Stomach smooth muscle (tissue), 2 donors: Measurements from ENCODE around the gene LYPLAL1.

Experiments used
- H3K27ac ChIP-seq: one replicate; pipeline ENCODE4 v1.7.0; 2013; ENCODE audit warnings: mild to moderate bottlenecking, low read length, inconsistent platforms
- H3K27me3 ChIP-seq, 2 donors: one replicate each; pipeline ENCODE4 v1.7.0; 2013; ENCODE audit warnings: low read length in 2 of 2; ENCODE audit not compliant: insufficient read depth in 2 of 2, control insufficient read depth in 1 of 2
- H3K36me3 ChIP-seq, 2 donors: one replicate each; pipeline ENCODE4 v1.7.0; 2013; ENCODE audit warnings: low read length in 2 of 2; ENCODE audit not compliant: control insufficient read depth in 2 of 2, insufficient read depth in 2 of 2
- H3K4me1 ChIP-seq: one replicate; pipeline ENCODE4 v1.7.0; 2013; ENCODE audit warnings: low read length; ENCODE audit not compliant: control insufficient read depth, insufficient read depth
- H3K4me3 ChIP-seq, 2 donors: one replicate each; pipeline ENCODE4 v1.7.0; 2013; ENCODE audit warnings: low read length in 2 of 2
- H3K9ac ChIP-seq, 2 donors: one replicate each; pipeline ENCODE4 v1.7.0; 2013; ENCODE audit warnings: low read length in 2 of 2, mild to moderate bottlenecking in 1 of 2
- H3K9me3 ChIP-seq, 2 donors: one replicate each; pipeline ENCODE4 v1.7.0; 2013; ENCODE audit warnings: low read length in 2 of 2; ENCODE audit not compliant: control insufficient read depth in 2 of 2
- donor health status: healthy.
- donor health status: Pancreatic carcinoma.

LYPLAL1 gene

DNA sequence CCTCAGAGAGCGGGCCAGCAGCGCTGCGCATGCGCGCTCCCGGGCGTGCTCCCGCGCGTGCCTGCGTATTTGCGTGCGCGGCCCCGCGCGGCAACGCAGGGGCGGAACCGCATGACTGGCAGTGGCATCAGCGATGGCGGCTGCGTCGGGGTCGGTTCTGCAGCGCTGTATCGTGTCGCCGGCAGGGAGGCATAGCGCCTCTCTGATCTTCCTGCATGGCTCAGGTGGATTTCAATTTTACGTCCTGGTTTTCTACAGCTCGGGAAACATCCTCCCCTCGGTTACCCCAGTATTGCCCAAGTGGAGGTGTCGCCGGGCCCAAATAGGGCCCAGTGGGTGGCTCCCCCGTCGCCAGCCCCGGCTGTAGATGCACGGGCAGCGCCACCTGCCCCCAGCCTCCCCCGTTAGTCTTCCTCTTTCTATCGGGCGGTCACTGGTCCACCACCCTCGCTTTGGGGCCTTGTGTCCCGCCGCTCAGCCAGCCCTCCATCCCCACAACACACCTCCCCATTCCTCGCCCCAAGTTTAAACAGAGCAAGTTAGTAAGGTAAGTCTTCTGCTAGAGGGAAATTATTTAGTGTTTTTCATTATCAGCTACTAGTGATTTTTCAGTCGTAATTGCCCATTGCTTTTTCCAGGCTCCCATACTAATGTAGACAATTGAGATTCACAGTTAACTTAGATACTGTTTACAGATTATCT lies at the start of gene LYPLAL1:
Gene LYPLAL1 (plus strand): TSS at position 121 of the 702 bp plus-strand sequence. CDS start 13 bp downstream, at position 134.
- peaks cover 5% of the 10 kb centered on the region for H3K4me1 ChIP-seq
- peak within 1 kb of the TSS; percentile 76 to 91 for H3K9ac ChIP-seq
- no peaks in the 10 kb centered on the region for H3K36me3 ChIP-seq
- H3K27ac ChIP-seq: peak within 1 kb of the TSS; percentile 69
- no peaks in the 10 kb centered on the region for H3K9me3 ChIP-seq
- peak within 1 kb of the TSS; percentile 87 to 88 for H3K4me3 ChIP-seq
- H3K27me3 ChIP-seq: no peaks in the 10 kb centered on the region

DNA sequence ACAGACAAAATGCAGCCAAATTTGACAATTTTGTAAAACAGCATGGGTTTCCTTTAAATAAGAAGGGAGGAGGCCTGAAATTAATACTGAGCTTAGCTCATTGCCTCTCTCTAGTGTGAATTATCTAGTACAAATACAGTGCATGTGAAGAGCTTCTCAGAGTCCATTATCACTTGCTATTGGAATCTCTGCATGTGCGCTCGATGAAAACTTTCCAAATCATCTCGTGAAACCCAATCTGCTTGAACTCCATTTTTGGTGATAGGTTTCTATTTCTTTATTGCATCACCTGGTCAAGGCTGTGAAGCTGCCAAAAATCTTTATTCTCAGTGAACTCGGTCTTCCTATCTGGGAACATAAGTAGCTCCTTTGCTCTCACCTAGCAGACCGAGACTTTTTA lies 49.5 kb upstream of the LYPLAL1 start:
- no peak overlapping the region for H3K9ac ChIP-seq
- H3K36me3 ChIP-seq: no peaks in the 10 kb centered on the region
- no peaks in the 10 kb centered on the region for H3K4me1 ChIP-seq
- H3K9me3 ChIP-seq: no peaks in the 10 kb centered on the region
- no peak overlapping the region for H3K4me3 ChIP-seq
- no peaks in the 10 kb centered on the region for H3K27me3 ChIP-seq
- H3K27ac ChIP-seq: no peak overlapping the region

DNA sequence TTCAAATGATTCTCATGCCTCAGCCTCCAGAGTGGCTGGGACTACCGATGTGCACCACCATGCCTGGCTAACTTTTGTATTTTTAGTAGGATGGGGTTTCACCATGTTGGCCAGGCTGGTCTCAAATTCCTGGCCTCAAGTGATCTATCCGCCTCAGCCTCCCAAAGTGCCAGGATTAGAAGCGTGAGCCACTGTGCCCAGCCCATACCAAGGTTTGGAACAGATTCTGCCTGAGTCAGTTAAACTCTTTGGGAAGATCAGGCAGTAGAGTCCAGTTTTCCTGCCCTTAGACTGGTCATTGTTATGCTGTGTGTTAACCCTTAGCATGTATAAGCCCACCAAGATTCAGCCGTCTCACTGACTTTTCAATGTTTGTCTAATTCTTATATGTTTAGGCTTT lies 48.3 kb upstream of the LYPLAL1 start:
- no peaks in the 10 kb centered on the region for H3K9me3 ChIP-seq
- no peak overlapping the region for H3K4me3 ChIP-seq
- no peaks in the 10 kb centered on the region for H3K4me1 ChIP-seq

DNA sequence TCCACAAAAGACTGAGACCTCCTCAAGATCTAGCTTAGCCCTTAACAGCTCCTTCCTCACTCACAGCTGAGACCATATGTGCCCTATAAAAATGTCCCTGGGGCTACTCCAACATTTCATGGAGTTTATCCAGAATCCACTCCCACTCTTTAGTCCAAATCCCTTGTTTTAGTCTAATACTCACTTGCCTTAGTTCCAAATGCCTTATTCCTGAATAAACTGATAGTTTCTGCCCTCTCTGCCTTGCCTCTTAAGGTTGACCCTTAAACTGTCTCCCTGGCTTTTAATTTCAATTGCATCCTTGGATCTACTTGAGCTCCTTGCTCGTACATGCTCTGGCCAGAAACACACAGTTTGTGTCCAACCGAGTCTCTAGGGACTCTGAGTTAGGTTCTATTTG lies 47.3 kb upstream of the LYPLAL1 start:
- H3K27me3 ChIP-seq: no peaks in the 10 kb centered on the region
- no peak overlapping the region for H3K9ac ChIP-seq
- H3K36me3 ChIP-seq: no peaks in the 10 kb centered on the region
- no peaks in the 10 kb centered on the region for H3K4me1 ChIP-seq
- no peak overlapping the region for H3K27ac ChIP-seq
- H3K9me3 ChIP-seq: no peaks in the 10 kb centered on the region
- no peak overlapping the region for H3K4me3 ChIP-seq

More for the DNA sequence above, 48.3 kb upstream of the LYPLAL1 start:
- Histone ChIP-seq H3K9ac (no peak overlapping the region), H3K27ac (no peak overlapping the region), H3K36me3 (no peaks in the 10 kb centered on the region), H3K27me3 (no peaks in the 10 kb centered on the region)

DNA sequence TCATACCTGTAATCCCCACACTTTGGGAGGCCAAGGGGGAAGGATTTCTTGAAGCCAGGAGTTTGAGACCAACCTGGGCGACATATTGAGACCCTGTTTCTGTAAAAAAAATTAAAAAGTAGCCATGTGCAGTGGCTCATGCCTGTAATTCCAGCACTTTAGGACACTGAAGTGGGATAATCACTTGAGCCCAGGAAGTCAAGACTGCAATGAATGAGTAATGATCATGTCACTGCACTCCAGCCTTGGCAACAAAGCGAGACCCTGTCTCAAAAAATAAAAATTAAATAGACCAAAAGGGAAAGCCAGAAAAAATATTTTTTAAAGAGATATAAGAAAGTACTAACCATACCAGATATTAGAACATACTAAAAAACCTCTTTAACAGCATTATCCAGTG lies 44.7 kb upstream of the LYPLAL1 start:
- Histone ChIP-seq H3K9ac (no peak overlapping the region), H3K36me3 (no peaks in the 10 kb centered on the region), H3K27me3 (no peaks in the 10 kb centered on the region), H3K9me3 (no peaks in the 10 kb centered on the region), H3K4me3 (no peak overlapping the region), H3K4me1 (no peaks in the 10 kb centered on the region), H3K27ac (no peak overlapping the region)

DNA sequence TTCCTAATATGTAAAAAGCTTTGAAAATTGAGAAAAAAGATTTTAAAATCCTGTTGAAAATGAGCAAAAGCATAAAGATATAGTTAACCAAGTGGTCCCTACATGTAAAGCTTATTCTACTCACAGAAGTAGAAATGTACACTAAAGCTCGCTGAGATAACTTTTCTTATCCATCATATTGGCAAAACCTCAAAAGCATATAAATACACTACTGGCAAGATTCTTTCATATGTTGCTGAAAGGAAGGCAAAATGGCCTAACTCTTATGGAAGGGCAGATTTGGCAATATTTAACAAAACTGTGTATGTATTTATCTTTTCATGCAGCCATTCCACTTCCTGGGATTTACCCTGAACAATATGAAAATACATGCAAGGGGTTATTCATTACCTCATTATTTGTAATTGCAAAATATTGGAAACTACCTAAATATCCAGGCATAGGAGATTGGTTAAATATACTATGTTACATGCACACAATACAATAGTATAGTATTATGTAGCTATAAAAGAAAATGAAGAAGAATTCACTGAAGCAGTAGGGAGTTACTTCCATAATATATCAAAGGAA lies 43.2 kb upstream of the LYPLAL1 start:
- H3K9me3 ChIP-seq: no peaks in the 10 kb centered on the region
- no peak overlapping the region for H3K9ac ChIP-seq
- H3K27ac ChIP-seq: no peak overlapping the region
- no peaks in the 10 kb centered on the region for H3K36me3 ChIP-seq
- no peak overlapping the region for H3K4me3 ChIP-seq
- H3K27me3 ChIP-seq: no peaks in the 10 kb centered on the region
- H3K4me1 ChIP-seq: no peaks in the 10 kb centered on the region

DNA sequence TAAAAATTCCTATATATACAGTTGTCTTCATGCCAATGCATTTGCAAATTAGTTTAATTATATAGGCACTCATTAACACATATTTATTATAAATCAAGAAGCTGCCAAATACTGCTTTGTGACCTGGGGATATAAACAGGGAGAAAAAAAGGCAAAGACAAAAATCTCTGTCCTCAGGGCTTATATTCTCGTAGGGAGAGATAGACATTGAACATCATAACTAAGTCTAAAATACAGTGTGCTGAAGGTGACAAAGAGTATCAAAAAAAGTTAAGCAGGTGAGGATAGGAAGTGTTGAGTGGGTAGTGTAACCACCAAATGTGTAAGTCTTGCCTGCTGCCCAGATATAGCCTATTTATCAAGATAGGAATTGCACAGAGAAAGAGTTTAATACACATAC lies 40.7 kb upstream of the LYPLAL1 start:
- no peaks in the 10 kb centered on the region for H3K36me3 ChIP-seq
- H3K27me3 ChIP-seq: no peaks in the 10 kb centered on the region
- H3K9ac ChIP-seq: no peak overlapping the region
- no peaks in the 10 kb centered on the region for H3K4me1 ChIP-seq
- no peaks in the 10 kb centered on the region for H3K9me3 ChIP-seq
- no peak overlapping the region for H3K4me3 ChIP-seq
- no peak overlapping the region for H3K27ac ChIP-seq

DNA sequence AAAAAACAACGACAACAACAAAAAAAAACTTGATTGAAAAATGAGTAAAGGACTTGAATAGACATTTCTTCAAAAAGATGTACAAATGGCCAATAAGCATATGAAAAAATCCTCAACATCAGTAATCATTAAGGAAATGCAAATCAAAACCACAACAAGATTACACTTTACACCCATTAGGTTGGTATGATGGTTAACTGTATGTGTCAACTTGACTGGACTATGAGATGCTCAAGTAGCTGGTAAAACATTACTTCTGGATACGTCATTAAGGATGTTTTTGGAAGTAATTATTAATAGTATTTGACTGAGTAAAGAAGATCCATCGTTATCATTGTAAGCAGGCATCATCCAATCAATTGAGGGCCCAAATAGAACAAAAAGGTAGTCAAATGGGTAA lies 34.9 kb upstream of the LYPLAL1 start:
- Histone ChIP-seq H3K9me3 (no peaks in the 10 kb centered on the region), H3K27me3 (no peaks in the 10 kb centered on the region), H3K9ac (no peak overlapping the region), H3K36me3 (no peaks in the 10 kb centered on the region), H3K27ac (no peak overlapping the region), H3K4me1 (no peaks in the 10 kb centered on the region), H3K4me3 (no peak overlapping the region)

DNA sequence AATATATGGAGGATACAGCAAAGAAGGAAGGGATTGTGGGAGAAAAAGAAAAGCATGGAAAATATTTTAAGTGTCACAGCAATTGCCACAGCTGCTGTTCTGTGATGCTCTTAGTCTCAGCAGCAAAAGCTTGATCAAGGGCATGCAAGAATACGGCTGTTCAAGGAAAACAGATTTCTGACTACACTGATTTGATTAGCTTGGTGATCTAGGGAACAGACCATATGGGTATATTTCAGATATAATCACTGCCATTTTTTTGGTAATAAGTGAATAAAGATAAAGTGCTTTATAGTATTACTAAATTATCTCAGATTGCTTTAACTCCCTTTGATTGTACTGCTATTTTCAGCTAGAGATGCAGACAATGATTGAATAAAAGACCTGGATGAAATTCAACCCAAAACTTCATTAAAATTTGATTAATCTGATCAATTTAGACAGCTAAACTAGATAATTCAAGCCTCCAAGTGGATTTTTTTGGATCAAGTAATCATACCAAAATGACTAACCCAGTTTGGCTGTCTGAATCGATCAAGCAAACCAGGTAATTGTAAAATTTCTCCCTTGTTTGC lies 33.3 kb upstream of the LYPLAL1 start:
- Histone ChIP-seq H3K36me3 (no peaks in the 10 kb centered on the region), H3K27ac (no peak overlapping the region), H3K9me3 (no peaks in the 10 kb centered on the region), H3K9ac (no peak overlapping the region), H3K4me3 (no peak overlapping the region), H3K4me1 (no peaks in the 10 kb centered on the region), H3K27me3 (no peaks in the 10 kb centered on the region)

DNA sequence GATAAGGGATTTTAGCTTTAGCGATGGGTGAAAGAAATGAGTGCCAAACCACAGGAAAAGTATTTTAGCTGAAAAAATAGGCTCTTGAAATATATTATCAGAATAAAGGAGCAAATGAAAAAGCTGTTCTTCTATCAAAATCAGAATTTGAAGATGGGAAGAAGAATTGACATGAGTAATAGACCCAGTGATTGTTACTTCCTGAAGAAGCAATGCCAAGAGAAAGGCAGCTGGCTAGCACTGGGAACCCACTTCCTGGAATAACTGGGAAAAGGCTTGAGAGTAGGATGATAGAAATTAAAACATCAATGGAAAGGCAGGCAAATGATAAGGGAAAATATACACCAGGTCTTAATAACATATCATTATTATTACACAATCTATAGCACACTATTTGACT lies 29.9 kb upstream of the LYPLAL1 start:
- no peaks in the 10 kb centered on the region for H3K4me1 ChIP-seq
- H3K27ac ChIP-seq: no peak overlapping the region
- H3K9ac ChIP-seq: no peak overlapping the region
- no peak overlapping the region for H3K4me3 ChIP-seq
- no peaks in the 10 kb centered on the region for H3K27me3 ChIP-seq
- no peaks in the 10 kb centered on the region for H3K9me3 ChIP-seq
- H3K36me3 ChIP-seq: no peaks in the 10 kb centered on the region
